HCT116 (cell line): ENCODE measurements around the gene SIL1. TPM values are rescaled to one million over a fixed set of nuclear protein-coding genes. Genes with fewer than 3 reads are reported as not detected.

Experiments
- ATAC-seq: fragments of 200-7000 bp; cut with Tn5 transposase; 2 replicates; pipeline ENCODE4 v1.9.1; 2020; ENCODE audit warnings: mild to moderate bottlenecking, moderate library complexity
- BruUV-seq: library from RNA; stranded (reverse); fragments of 400-500 nt; replicated peaks from 2 replicates; lab custom pipeline; 2021; lab: Mats Ljungman, UMichigan
- CTCF ChIA-PET: fragments of 300-600 bp; sonication (Branson Sonifier 250); formaldehyde crosslinking; loops from one replicate; lab custom pipeline; 2021; ENCODE audit warnings: antibody characterized with exemption; lab: Charles Lee
- POLR2A ChIA-PET: fragments of 300-600, 350-600 bp; sonication (Branson Sonifier 250); formaldehyde crosslinking; loops from one replicate; lab custom pipeline; 2021; ENCODE audit warnings: antibody characterized with exemption; lab: Charles Lee
- RAD21 ChIA-PET, 2 experiments: fragments of 300-600 bp; sonication (Branson Sonifier 250); formaldehyde crosslinking; loops; one replicate each; lab custom pipeline; 2023; ENCODE audit warnings: low total read pairs in 2 of 2; ENCODE audit not compliant: uncharacterized antibody in 2 of 2, unreplicated experiment in 2 of 2, low non-redundant PET in 1 of 2; lab: Charles Lee
- DNase-seq: peaks from one replicate; pipeline ENCODE4 v3.0.0-alpha.2; 2010; ENCODE audit warnings: low read depth, low spot score
- H2AFZ ChIP-seq: fragments of 200-600 bp; shearing (Covaris generic), sonication (generic); 2 replicates; pipeline ENCODE4 v1.6.1; 2017; ENCODE audit warnings: low read depth, mixed run types, mixed read lengths, antibody characterized with exemption, low read length; ENCODE audit not compliant: poor library complexity, severe bottlenecking
- H3K27ac ChIP-seq: 2 replicates; pipeline ENCODE4 v1.5.1; 2012; ENCODE audit warnings: low read depth, low read length
- H3K27me3 ChIP-seq: fragments of 200-600 bp; sonication (generic); 2 replicates; pipeline ENCODE4 v1.6.1; 2016; ENCODE audit warnings: mixed run types, low read length, mixed read lengths; ENCODE audit not compliant: insufficient read depth
- H3K36me3 ChIP-seq, 2 experiments: fragments of 200-500 bp in 1 of 2; fragments of 200-600 bp in 1 of 2; sonication (Bioruptor generic) in 1 of 2; sonication (generic) in 1 of 2; 2 replicates each; pipeline versions ENCODE4 v1.5.1 to v1.6.1; 2014 to 2016; ENCODE audit warnings: low read length in 2 of 2, inconsistent platforms in 1 of 2, mixed read lengths in 1 of 2, mixed run types in 1 of 2; ENCODE audit not compliant: insufficient read depth in 2 of 2, control insufficient read depth in 1 of 2
- H3K4me1 ChIP-seq, 2 experiments: fragments of 200-600 bp in 1 of 2; sonication (generic) in 1 of 2; 2 replicates each; pipeline versions ENCODE4 v1.5.1 to v1.6.1; 2012 to 2017; ENCODE audit warnings: low read length in 2 of 2, inconsistent platforms in 1 of 2, mild to moderate bottlenecking in 1 of 2, mixed read lengths in 1 of 2, mixed run types in 1 of 2, moderate library complexity in 1 of 2; ENCODE audit not compliant: insufficient read depth in 2 of 2, control insufficient read depth in 1 of 2
- H3K4me2 ChIP-seq: fragments of 200-600 bp; sonication (generic); 2 replicates; pipeline ENCODE4 v1.6.1; 2017; ENCODE audit warnings: mixed run types, low read length, mixed read lengths
- H3K4me3 ChIP-seq, 2 experiments: fragments of 200-600 bp in 1 of 2; sonication (generic) in 1 of 2; replicated peaks in 1 of 2; 2 replicates each; pipeline ENCODE4 v1.5.1; 2011 to 2016; ENCODE audit warnings: low read length in 2 of 2, control low read depth in 1 of 2, low read depth in 1 of 2, mild to moderate bottlenecking in 1 of 2, mixed read lengths in 1 of 2, mixed run types in 1 of 2
- H3K79me2 ChIP-seq: fragments of 200-600 bp; sonication (generic); 2 replicates; pipeline ENCODE4 v1.6.1; 2017; ENCODE audit warnings: mild to moderate bottlenecking, mixed run types, low read length, moderate library complexity, mixed read lengths; ENCODE audit not compliant: insufficient read depth
- H3K9ac ChIP-seq: fragments of 200-600 bp; sonication (generic); 2 replicates; pipeline ENCODE4 v1.6.1; 2016; ENCODE audit warnings: low read length, mixed read lengths
- H3K9me2 ChIP-seq: fragments of 200-600 bp; sonication (generic), shearing (Covaris generic); 2 replicates; pipeline ENCODE4 v1.6.1; 2017; ENCODE audit warnings: mixed run types, mild to moderate bottlenecking, moderate library complexity; ENCODE audit not compliant: insufficient read depth
- H3K9me3 ChIP-seq, 2 experiments: fragments of 200-500 bp in 1 of 2; fragments of 200-600 bp in 1 of 2; sonication (Bioruptor generic) in 1 of 2; sonication (generic) in 1 of 2; 2 replicates each; pipeline ENCODE4 v1.6.1; 2014 to 2017; ENCODE audit warnings: low read length in 2 of 2, mixed read lengths in 2 of 2, inconsistent platforms in 1 of 2, low read depth in 1 of 2, mild to moderate bottlenecking in 1 of 2, mixed run types in 1 of 2, moderate library complexity in 1 of 2; ENCODE audit not compliant: control insufficient read depth in 1 of 2, insufficient read depth in 1 of 2
- H4K20me1 ChIP-seq: fragments of 200-600 bp; sonication (generic), shearing (Covaris generic); 2 replicates; pipeline ENCODE4 v1.6.1; 2017; ENCODE audit warnings: mixed run types, mild to moderate bottlenecking, moderate library complexity; ENCODE audit not compliant: insufficient read depth
- CBX3 ChIP-seq: IDR thresholded peaks from 2 replicates; pipeline ENCODE4 v1.6.1; 2012; ENCODE audit warnings: low read depth
- CEBPB ChIP-seq: IDR thresholded peaks from 2 replicates; pipeline ENCODE4 v1.6.1; 2012; ENCODE audit warnings: low read depth
- EGR1 ChIP-seq: IDR thresholded peaks from 2 replicates; pipeline ENCODE4 v1.6.1; 2012; ENCODE audit warnings: low read depth
- FOSL1 ChIP-seq: IDR thresholded peaks from 2 replicates; pipeline ENCODE4 v1.6.1; 2012; ENCODE audit warnings: low read depth
- POLR2A ChIP-seq: IDR thresholded peaks from 2 replicates; pipeline ENCODE4 v1.7.0; 2011; ENCODE audit warnings: borderline replicate concordance; ENCODE audit not compliant: insufficient read depth, insufficient read length; ENCODE audit errors: extremely low read depth
- RAD21 ChIP-seq: IDR thresholded peaks from 2 replicates; pipeline ENCODE4 v1.6.1; 2012; ENCODE audit warnings: low read depth, mild to moderate bottlenecking
- SIN3A ChIP-seq: IDR thresholded peaks from 2 replicates; pipeline ENCODE4 v1.6.1; 2012; ENCODE audit warnings: low read depth
- SRF ChIP-seq: IDR thresholded peaks from 2 replicates; pipeline ENCODE4 v1.6.1; 2012; ENCODE audit warnings: low read depth
- TCF7L2 ChIP-seq: IDR thresholded peaks from 2 replicates; pipeline ENCODE4 v1.7.0; 2011; ENCODE audit warnings: borderline replicate concordance, inconsistent platforms; ENCODE audit not compliant: insufficient read depth, insufficient read length; ENCODE audit errors: extremely low read depth
- ZFX ChIP-seq: fragments of 450-650 bp; IDR thresholded peaks from 2 replicates; pipeline ENCODE4 v1.6.1; 2017
- intact Hi-C: fragments of 100-400 bp; cut with micrococcal nuclease; formaldehyde crosslinking; loops from 2 replicates; pipeline ENCODE4 v1.10.0; 2022
- total RNA-seq: library from RNA; stranded (reverse); gene quantifications from one replicate; pipeline ENCODE4 v1.2.1, GENCODE V29; 2021; ENCODE audit not compliant: unreplicated experiment

The SIL1 gene
- total RNA-seq, 1 experiment from 2014 or later = 34.0 TPM

DNA sequence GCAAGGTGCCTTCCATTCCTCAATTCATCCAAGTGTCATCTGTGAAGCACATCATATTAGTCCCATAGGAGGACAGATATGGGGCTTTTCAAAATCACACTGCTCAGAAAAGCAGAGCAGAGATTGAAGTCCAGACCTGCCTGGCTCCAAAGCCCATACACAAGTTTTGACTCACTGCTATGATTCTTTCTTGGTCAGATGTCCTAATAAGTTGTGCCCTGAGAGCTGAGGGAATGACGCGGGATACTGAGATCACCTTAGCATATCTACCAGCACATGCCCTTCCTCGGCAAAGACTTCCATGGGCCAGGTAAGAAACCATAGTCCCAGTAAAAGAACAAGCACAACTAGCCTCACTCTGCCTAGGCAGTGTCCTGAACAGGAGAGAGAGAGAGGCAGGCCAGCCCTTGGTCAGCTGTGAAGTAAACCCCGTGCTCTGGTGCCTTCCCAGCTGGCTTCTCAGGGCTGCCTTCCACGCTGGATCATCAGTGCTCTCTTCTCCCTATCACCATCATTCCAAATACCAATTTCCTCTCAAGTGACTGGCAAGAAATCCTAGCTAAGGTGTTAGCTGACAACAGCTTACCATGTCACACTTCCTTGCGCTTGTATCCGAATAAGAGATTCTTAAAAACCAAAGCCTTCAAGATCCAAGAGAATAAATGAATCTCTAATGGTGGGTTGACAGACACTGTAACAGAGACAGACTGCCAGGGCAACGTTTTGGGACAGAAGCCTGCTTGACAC, 73.2 kb downstream of the SIL1 start:
- no peak for DNase-seq
- ChIA-PET POLR2A (no interaction called here), CTCF (no interaction called here)

DNA sequence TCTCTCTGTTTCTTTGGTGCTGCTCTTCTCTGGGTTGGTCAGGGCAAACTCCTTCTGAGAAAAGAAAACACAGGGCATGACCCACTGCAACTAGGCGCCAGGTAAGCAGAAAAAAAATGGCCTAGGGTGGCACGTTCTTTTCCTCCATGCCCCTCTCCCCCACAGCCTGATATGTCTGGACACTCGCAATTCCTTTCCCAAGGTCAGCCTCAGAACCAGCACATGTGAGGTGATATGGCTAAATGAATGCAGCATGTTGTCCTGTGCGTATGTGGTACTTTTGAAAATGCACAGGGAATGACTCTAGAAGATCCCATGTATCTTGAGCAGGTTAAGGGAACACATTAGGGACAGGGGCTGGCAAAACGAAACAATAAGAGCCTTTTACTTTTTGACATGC, 77.0 kb downstream of the SIL1 start:
- Histone ChIP-seq H3K36me3 (no peaks in the 10 kb centered on the region; a peak in 1 of 4 replicates), H3K79me2 (no peaks in the 10 kb centered on the region), H4K20me1 (no peaks in the 10 kb centered on the region), H3K4me2 (no peak overlapping the region), H3K9ac (no peak overlapping the region), H2AFZ (no peak overlapping the region), H3K27me3 (no peaks in the 10 kb centered on the region), H3K4me3 (no peak overlapping the region), H3K9me3 (no peaks in the 10 kb centered on the region), H3K27ac (no peak overlapping the region), H3K4me1 (no peaks in the 10 kb centered on the region), H3K9me2 (no peaks in the 10 kb centered on the region)
- TF ChIP-seq CEBPB = no peak
- no peak for TF ChIP-seq ZFX
- TF ChIP-seq SIN3A = no peak
- TF ChIP-seq EGR1 = no peak
- no peak for TF ChIP-seq CBX3
- TF ChIP-seq TCF7L2 = no peak
- no peak for TF ChIP-seq RAD21
- no TSS peak for BruUV-seq
- ChIA-PET POLR2A (no interaction called here), RAD21 (no interaction called here), CTCF (no interaction called here)
- intact Hi-C loops = no loop called here
- no peak for DNase-seq
- no peak for ATAC-seq

More for the DNA sequence above, 73.2 kb downstream of the SIL1 start:
- H3K4me3 ChIP-seq = no peak overlapping the region
- BruUV-seq = no TSS peak
- H3K9ac ChIP-seq = no peak overlapping the region
- RAD21 ChIA-PET = no interaction called here
- H3K4me1 ChIP-seq = no peaks in the 10 kb centered on the region
- H3K4me2 ChIP-seq = no peak overlapping the region
- no peak overlapping the region for H2AFZ ChIP-seq
- no peak for TF ChIP-seq CBX3
- TF ChIP-seq SRF = no peak
- no peak for TF ChIP-seq FOSL1
- no peak for TF ChIP-seq CEBPB
- no peak for TF ChIP-seq POLR2A
- TF ChIP-seq, all 23 proteins: peak for 0
- no peak overlapping the region for H3K27ac ChIP-seq
- no peak for ATAC-seq
- intact Hi-C loops = no loop called here
- H3K9me2 ChIP-seq = no peaks in the 10 kb centered on the region
- H3K79me2 ChIP-seq = no peaks in the 10 kb centered on the region
- H4K20me1 ChIP-seq = no peaks in the 10 kb centered on the region
- H3K9me3 ChIP-seq = no peaks in the 10 kb centered on the region
- H3K36me3 ChIP-seq = no peaks in the 10 kb centered on the region; a peak in 1 of 4 replicates
- H3K27me3 ChIP-seq = no peaks in the 10 kb centered on the region
